BJ (cell line): ENCODE data around the gene EXOC1L. TPM values are rescaled to one million over a fixed set of nuclear protein-coding genes. Genes with fewer than 3 reads are reported as not detected.
"Not testable (repeated sequence)": the region's sequence is repeated elsewhere in the genome, so short reads cannot be mapped to it uniquely, and the experiment has no call there.

Experiments used
- CTCF ChIA-PET: fragments of 350-600 bp; formaldehyde crosslinking; extraction: SDS; loops from one replicate; lab custom pipeline; 2021; ENCODE audit warnings: antibody characterized with exemption, inconsistent platforms; lab: Yijun Ruan, JAX
- POLR2A ChIA-PET: fragments of 300-600 bp; sonication (Branson Sonifier 250); formaldehyde crosslinking; extraction: SDS; loops from one replicate; lab custom pipeline; 2021; ENCODE audit warnings: antibody characterized with exemption; lab: Charles Lee
- DNase-seq: peaks from one replicate; pipeline ENCODE4 v3.0.0-alpha.2; 2011; ENCODE audit warnings: low read depth
- H3K27me3 ChIP-seq: 2 replicates; pipeline ENCODE4 v1.6.0; 2011; ENCODE audit warnings: low read length; ENCODE audit not compliant: control insufficient read depth, insufficient read depth
- H3K36me3 ChIP-seq: 2 replicates; pipeline ENCODE4 v1.5.1; 2011; ENCODE audit warnings: low read length; ENCODE audit not compliant: control insufficient read depth, insufficient read depth
- H3K4me3 ChIP-seq: 2 replicates; pipeline ENCODE4 v1.5.1; 2011; ENCODE audit warnings: low read depth, mild to moderate bottlenecking, control low read depth, low read length
- polyA plus RNA-seq: library from polyadenylated mRNA; depleted of rRNA; stranded (reverse); fragments of >200 nt; gene quantifications from 2 replicates; pipeline ENCODE4 v1.2.3, GENCODE V29; 2011
- TF ChIP-seq, protein P1 (sequence below): IDR thresholded peaks from 2 replicates; pipeline ENCODE4 v1.5.1; 2011; ENCODE audit warnings: low read depth, mild to moderate bottlenecking, control low read depth, inconsistent platforms, low read length, moderate library complexity; ENCODE audit not compliant: insufficient read depth

Gene EXOC1L
- polyA plus RNA-seq, 1 experiment, result not detected

DNA sequence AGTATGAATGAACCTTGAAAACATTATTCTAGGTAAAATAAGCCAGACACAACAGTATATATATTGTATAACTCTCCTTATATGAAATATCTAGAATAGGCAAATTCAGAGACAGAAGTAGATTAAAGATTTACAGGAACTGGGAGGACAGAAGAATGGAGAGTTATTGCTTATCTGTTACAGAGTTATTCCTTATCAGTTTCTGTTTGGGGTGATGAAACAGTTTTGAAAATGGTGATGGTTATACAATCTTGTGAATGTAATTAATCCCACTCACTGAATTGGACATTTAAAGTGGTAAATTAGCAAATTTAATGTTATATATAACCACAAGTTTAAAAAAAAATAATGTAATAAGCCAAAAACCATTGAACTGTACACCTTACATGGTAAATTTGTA is 19.4 kb downstream of the EXOC1L start:
- Histone ChIP-seq H3K36me3 (no peaks in the 10 kb centered on the region), H3K27me3 (no peaks in the 10 kb centered on the region), H3K4me3 (no peak overlapping the region)
- POLR2A ChIA-PET, result no interaction called here
- CTCF ChIA-PET, result no interaction called here
- TF ChIP-seq, protein P1, sequence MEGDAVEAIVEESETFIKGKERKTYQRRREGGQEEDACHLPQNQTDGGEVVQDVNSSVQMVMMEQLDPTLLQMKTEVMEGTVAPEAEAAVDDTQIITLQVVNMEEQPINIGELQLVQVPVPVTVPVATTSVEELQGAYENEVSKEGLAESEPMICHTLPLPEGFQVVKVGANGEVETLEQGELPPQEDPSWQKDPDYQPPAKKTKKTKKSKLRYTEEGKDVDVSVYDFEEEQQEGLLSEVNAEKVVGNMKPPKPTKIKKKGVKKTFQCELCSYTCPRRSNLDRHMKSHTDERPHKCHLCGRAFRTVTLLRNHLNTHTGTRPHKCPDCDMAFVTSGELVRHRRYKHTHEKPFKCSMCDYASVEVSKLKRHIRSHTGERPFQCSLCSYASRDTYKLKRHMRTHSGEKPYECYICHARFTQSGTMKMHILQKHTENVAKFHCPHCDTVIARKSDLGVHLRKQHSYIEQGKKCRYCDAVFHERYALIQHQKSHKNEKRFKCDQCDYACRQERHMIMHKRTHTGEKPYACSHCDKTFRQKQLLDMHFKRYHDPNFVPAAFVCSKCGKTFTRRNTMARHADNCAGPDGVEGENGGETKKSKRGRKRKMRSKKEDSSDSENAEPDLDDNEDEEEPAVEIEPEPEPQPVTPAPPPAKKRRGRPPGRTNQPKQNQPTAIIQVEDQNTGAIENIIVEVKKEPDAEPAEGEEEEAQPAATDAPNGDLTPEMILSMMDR, result no peak
- no peak for DNase-seq

- no peaks in the 10 kb centered on the region for H3K36me3 ChIP-seq
- ChIA-PET CTCF (no interaction called here), POLR2A (no interaction called here)
- DNase-seq, result no peak
- H3K4me3 ChIP-seq, result no peak overlapping the region
- no peaks in the 10 kb centered on the region for H3K27me3 ChIP-seq
- TF ChIP-seq, protein P1, result no peak
Measured at GRCh38 chr4:55840956-55841355, 21.4 kb downstream of the EXOC1L start.

GRCh38 chr4:55841373-55842239 is 22.0 kb downstream of the EXOC1L start:
- POLR2A ChIA-PET, H3K4me3 ChIP-seq, DNase-seq, CTCF ChIA-PET, H3K27me3 ChIP-seq, H3K36me3 ChIP-seq: not testable (repeated sequence)

- POLR2A ChIA-PET, H3K4me3 ChIP-seq, CTCF ChIA-PET, DNase-seq, H3K27me3 ChIP-seq, H3K36me3 ChIP-seq: not testable (repeated sequence)
Measured at GRCh38 chr4:55842312-55842711, 22.7 kb downstream of the EXOC1L start.

GRCh38 chr4:55849724-55850123 is 30.1 kb downstream of the EXOC1L start:
- TF ChIP-seq, protein P1, result no peak
- ChIA-PET POLR2A (no interaction called here), CTCF (no interaction called here)
- DNase-seq, result no peak
- H3K27me3 ChIP-seq, result peaks cover 5% of the 10 kb centered on the region
- no peak overlapping the region for H3K4me3 ChIP-seq
- H3K36me3 ChIP-seq, result no peaks in the 10 kb centered on the region

GRCh38 chr4:55851885-55852284 is 32.3 kb downstream of the EXOC1L start:
- Histone ChIP-seq H3K27me3 (peaks cover 5% of the 10 kb centered on the region), H3K4me3 (no peak overlapping the region), H3K36me3 (no peaks in the 10 kb centered on the region)
- TF ChIP-seq, protein P1, result no peak
- ChIA-PET CTCF (no interaction called here), POLR2A (no interaction called here)
- no peak for DNase-seq
